Endothelial cell of umbilical vein (primary cell): ENCODE data around the gene MYL11. TPM values are rescaled to one million over a fixed set of nuclear protein-coding genes. Genes with fewer than 3 reads are reported as not detected.
A peak's percentile ranks its signal among the peaks of the same experiment; 100 is the strongest.

Experiments
- BruUV-seq: library from RNA; stranded (reverse); fragments of 400-500 nt; replicated peaks from 2 replicates; lab custom pipeline; 2021; lab: Mats Ljungman, UMichigan
- CTCF ChIA-PET: fragments of 300-600, 350-600 bp; sonication (Branson Sonifier 250); formaldehyde crosslinking; loops from one replicate; lab custom pipeline; 2021; ENCODE audit warnings: antibody characterized with exemption, inconsistent platforms; lab: Charles Lee
- POLR2A ChIA-PET: fragments of 300-600, 350-600 bp; sonication (Branson Sonifier 250); formaldehyde crosslinking; loops from one replicate; lab custom pipeline; 2021; ENCODE audit warnings: antibody characterized with exemption, inconsistent platforms; lab: Charles Lee
- DNase-seq: peaks from one replicate; pipeline ENCODE4 v3.0.0-alpha.2; 2011; ENCODE audit warnings: low read depth, low spot score
- FAIRE-seq: peaks from 2 replicates; lab custom pipeline; 2011; peaks lifted over from hg19 to GRCh38; lab: Jason Lieb, UNC
- H2AFZ ChIP-seq: 2 replicates; pipeline ENCODE4 v1.6.0; 2012; ENCODE audit warnings: low read depth, low read length, control low read depth, inconsistent platforms
- H3K27ac ChIP-seq: 2 replicates; pipeline ENCODE4 v1.5.1; 2011; ENCODE audit warnings: low read depth, mild to moderate bottlenecking, control low read depth, low read length, moderate library complexity; ENCODE audit not compliant: insufficient read depth
- H3K27me3 ChIP-seq, 2 experiments: 2 replicates each; pipeline versions ENCODE4 v1.6.0 to v1.6.1; 2011; ENCODE audit warnings: low read length in 2 of 2, mixed read lengths in 1 of 2; ENCODE audit not compliant: control insufficient read depth in 2 of 2, insufficient read depth in 2 of 2
- H3K36me3 ChIP-seq, 2 experiments: 2 replicates in 1 of 2; 3 replicates in 1 of 2; pipeline ENCODE4 v1.5.1; 2011; ENCODE audit warnings: low read length in 2 of 2, mild to moderate bottlenecking in 1 of 2, moderate library complexity in 1 of 2; ENCODE audit not compliant: control insufficient read depth in 2 of 2, insufficient read depth in 2 of 2; ENCODE audit errors: extremely low read depth in 1 of 2
- H3K4me1 ChIP-seq: 3 replicates; pipeline ENCODE4 v1.5.1; 2011; ENCODE audit warnings: mild to moderate bottlenecking, low read length; ENCODE audit not compliant: control insufficient read depth, insufficient read depth; ENCODE audit errors: extremely low read depth
- H3K4me2 ChIP-seq: 2 replicates; pipeline ENCODE4 v1.6.1; 2011; ENCODE audit warnings: low read length, control low read depth, mixed read lengths; ENCODE audit not compliant: insufficient read depth
- H3K4me3 ChIP-seq, 3 experiments: fragments of 200-600 bp in 1 of 3; sonication (generic), shearing (Covaris generic) in 1 of 3; replicated peaks in 1 of 3; 2 replicates each; pipeline ENCODE4 v1.5.1; 2011 to 2016; ENCODE audit warnings: control low read depth in 3 of 3, low read length in 3 of 3, mild to moderate bottlenecking in 2 of 3, inconsistent platforms in 1 of 3, low read depth in 1 of 3, moderate library complexity in 1 of 3; ENCODE audit not compliant: insufficient read depth in 1 of 3
- H3K79me2 ChIP-seq: 2 replicates; pipeline ENCODE4 v1.6.0; 2012; ENCODE audit warnings: low read length, inconsistent platforms; ENCODE audit not compliant: control insufficient read depth, insufficient read depth
- H3K9ac ChIP-seq: replicated peaks from 2 replicates; pipeline ENCODE3; 2011; ENCODE audit warnings: low read length, control low read depth; ENCODE audit not compliant: insufficient read depth; ENCODE audit errors: extremely low read depth
- H3K9me1 ChIP-seq: replicated peaks from 3 replicates; pipeline ENCODE4 v1.6.0; 2011; ENCODE audit warnings: mild to moderate bottlenecking, low read length; ENCODE audit not compliant: control insufficient read depth, insufficient read depth; ENCODE audit errors: extremely low read depth
- H3K9me3 ChIP-seq: replicated peaks from 2 replicates; pipeline ENCODE4 v1.5.1; 2012; ENCODE audit warnings: low read length, inconsistent platforms; ENCODE audit not compliant: control insufficient read depth, insufficient read depth
- H4K20me1 ChIP-seq: replicated peaks from 2 replicates; pipeline ENCODE3; 2011; ENCODE audit warnings: mild to moderate bottlenecking, low read length; ENCODE audit not compliant: control insufficient read depth, insufficient read depth; ENCODE audit errors: extremely low read depth
- EZH2 ChIP-seq: IDR thresholded peaks from 2 replicates; pipeline ENCODE4 v1.6.1; 2012; ENCODE audit warnings: borderline replicate concordance, low read depth, mild to moderate bottlenecking, moderate library complexity, low read length, inconsistent platforms; ENCODE audit not compliant: severe bottlenecking
- FOS ChIP-seq: IDR thresholded peaks from 2 replicates; pipeline ENCODE4 v1.6.1; 2011; ENCODE audit warnings: mild to moderate bottlenecking, low read length, moderate library complexity, borderline replicate concordance; ENCODE audit not compliant: insufficient read depth
- GATA2 ChIP-seq: IDR thresholded peaks from 2 replicates; pipeline ENCODE4 v1.7.0; 2011; ENCODE audit warnings: low read depth, mild to moderate bottlenecking, moderate library complexity, mixed read lengths, low read length; ENCODE audit not compliant: insufficient read length, insufficient read depth
- JUN ChIP-seq: IDR thresholded peaks from 2 replicates; pipeline ENCODE4 v1.6.1; 2011; ENCODE audit warnings: borderline replicate concordance, low read depth; ENCODE audit not compliant: insufficient read length, insufficient read depth
- MYC ChIP-seq: IDR thresholded peaks from one replicate; pipeline ENCODE4 v1.6.1; 2011; ENCODE audit warnings: mild to moderate bottlenecking, low read depth, low read length
- POLR2A ChIP-seq: IDR thresholded peaks from 2 replicates; pipeline ENCODE4 v1.6.1; 2012; ENCODE audit warnings: low read depth, mild to moderate bottlenecking, control low read depth, low read length
- POLR2AphosphoS5 ChIP-seq: IDR thresholded peaks from 2 replicates; pipeline ENCODE4 v1.6.1; 2012; ENCODE audit warnings: low read depth, mild to moderate bottlenecking, control low read depth, low read length, moderate library complexity; ENCODE audit not compliant: insufficient read depth
- dilution Hi-C: fragments of 300-500 bp; cut with MboI; formaldehyde crosslinking; loops from one replicate; pipeline ENCODE4 v1.15.0; 2019; ENCODE audit warnings: low sequenced_read_pairs; ENCODE audit not compliant: extremely low pct_ligation_motif_present
- intact Hi-C: fragments of 100-400 bp; cut with micrococcal nuclease; formaldehyde crosslinking; loops from one replicate; pipeline ENCODE4 v1.10.0; 2022
- polyA plus RNA-seq, 4 experiments: library from polyadenylated mRNA; depleted of rRNA in 3 of 4; stranded (reverse) in 3 of 4; unstranded in 1 of 4; fragments of >200 nt; gene quantifications; 2 replicates each; pipeline versions ENCODE4 v1.2.1 to v1.2.3, GENCODE V29; 2011 to 2012; ENCODE audit warnings: missing spikeins in 1 of 4
- total RNA-seq: library from RNA; stranded (reverse); gene quantifications from 2 replicates; pipeline ENCODE4 v1.2.3, GENCODE V29; 2021
- TF ChIP-seq, protein P1 (sequence below), 2 donors: IDR thresholded peaks; 1 replicate in 1 of 2; 2 replicates in 1 of 2; pipeline ENCODE4 v1.5.1; 2011; ENCODE audit warnings: low read length in 2 of 2, mild to moderate bottlenecking in 2 of 2, moderate library complexity in 2 of 2, control low read depth in 1 of 2, inconsistent platforms in 1 of 2, low read depth in 1 of 2; ENCODE audit not compliant: insufficient read depth in 1 of 2; ENCODE audit errors: extremely low read depth in 1 of 2

MYL11 gene
- total and polyA plus RNA-seq, 2 donors (not counting 3 experiments of a cell fraction or from before 2014, with no cell fraction given), result 1.3 TPM; not detected in 1

DNA sequence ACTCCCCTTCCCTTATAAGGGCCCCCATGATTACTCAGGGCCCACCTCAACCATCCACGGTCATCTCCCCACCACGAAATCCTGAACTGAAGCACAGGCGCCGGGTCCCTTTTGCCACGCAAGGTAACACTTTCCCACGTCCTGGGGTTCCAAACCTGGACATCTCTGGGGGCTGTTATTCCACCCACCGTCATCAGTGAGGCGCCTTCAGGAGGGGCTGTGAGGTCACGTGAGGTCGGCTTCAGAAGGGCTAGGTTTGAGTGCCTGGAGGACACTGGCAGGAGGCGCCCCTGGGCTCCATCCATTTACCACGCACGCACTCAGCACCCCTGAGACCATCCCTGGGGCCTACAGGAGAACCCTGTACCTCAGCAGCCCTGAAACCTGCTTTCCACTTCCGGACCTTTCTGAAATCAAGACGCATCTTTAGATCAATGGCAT, 23.6 kb upstream of the MYL11 start:
- H3K27me3 ChIP-seq, result no peaks in the 10 kb centered on the region
- H3K9me1 ChIP-seq, result no peaks in the 10 kb centered on the region
- no peaks in the 10 kb centered on the region for H3K9me3 ChIP-seq
- H3K9ac ChIP-seq, result no peak overlapping the region
- ChIA-PET POLR2A (interaction anchor here (0.7 kb wide), 1 partner anchor 57 kb away, joined by 3 read pairs; the partner anchor contains the start of gene ZNF771), CTCF (no interaction called here)
- peaks cover 19% of the 10 kb centered on the region for H3K79me2 ChIP-seq
- dilution Hi-C loops, result no loop called here
- intact Hi-C loops, result no loop called here
- H3K4me3 ChIP-seq, result no peak overlapping the region
- H3K36me3 ChIP-seq, result peaks cover 6 to 11% of the 10 kb centered on the region in 2 experiments
- no peak overlapping the region for H3K27ac ChIP-seq
- no TSS peak for BruUV-seq
- no peak for FAIRE-seq
- no peak overlapping the region for H3K4me2 ChIP-seq
- peaks cover 32% of the 10 kb centered on the region for H3K4me1 ChIP-seq
- DNase-seq, result no peak
- no peak for TF ChIP-seq EZH2
- no peak for TF ChIP-seq POLR2AphosphoS5
- no peak for TF ChIP-seq GATA2
- H4K20me1 ChIP-seq, result no peaks in the 10 kb centered on the region
- no peak overlapping the region for H2AFZ ChIP-seq

DNA sequence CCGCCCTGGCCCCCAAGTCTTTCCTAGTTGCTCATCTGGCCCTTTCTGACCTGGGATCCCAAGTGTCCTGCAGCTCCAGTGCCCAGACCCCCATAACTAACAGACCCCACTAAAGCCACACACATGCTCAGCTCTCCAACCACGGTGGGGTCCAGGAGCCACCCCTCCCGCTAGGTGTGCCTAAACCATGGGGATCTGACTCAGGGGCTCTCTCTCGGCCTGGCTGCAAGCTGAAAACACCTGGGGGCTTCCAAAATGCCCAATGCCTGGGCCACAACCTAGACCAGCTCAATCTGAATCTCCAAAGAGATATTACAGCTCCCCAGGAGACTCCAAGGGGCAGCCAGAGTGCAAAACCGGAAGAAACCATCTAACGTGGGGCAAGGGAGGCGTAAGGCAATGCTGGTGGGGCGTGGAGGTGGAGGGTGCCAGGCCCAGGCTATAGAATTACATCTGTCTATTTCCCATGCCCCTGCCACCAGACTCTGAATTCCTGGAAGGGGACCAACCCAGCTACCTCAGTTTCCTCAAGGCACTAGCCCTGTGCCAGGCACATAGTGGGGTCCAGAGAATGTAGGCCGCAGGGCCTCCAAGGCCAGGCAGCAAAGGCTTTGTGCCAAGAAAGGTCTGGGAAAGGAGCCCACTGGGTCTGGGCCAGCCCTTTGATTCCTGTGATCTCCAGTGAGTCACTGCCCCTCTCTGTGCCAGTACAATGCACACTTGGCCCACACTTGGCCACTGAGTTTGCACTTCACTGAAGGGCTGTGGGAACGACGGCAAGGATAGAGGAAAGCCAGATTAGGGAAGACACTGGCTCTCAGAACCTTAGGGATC, 22.8 kb upstream of the MYL11 start:
- intact Hi-C loops (no loop called here), dilution Hi-C loops (no loop called here)
- peak; percentile 98 for FAIRE-seq
- Histone ChIP-seq H3K4me3 (no peak overlapping the region), H3K9me1 (no peaks in the 10 kb centered on the region), H3K27me3 (no peaks in the 10 kb centered on the region), H3K79me2 (peaks cover 19% of the 10 kb centered on the region), H3K4me2 (no peak overlapping the region), H3K36me3 (peaks cover 6 to 12% of the 10 kb centered on the region in 2 experiments), H3K27ac (peak overlapping the region; percentile 54), H4K20me1 (no peaks in the 10 kb centered on the region), H3K9ac (no peak overlapping the region), H2AFZ (no peak overlapping the region), H3K4me1 (peaks cover 32% of the 10 kb centered on the region), H3K9me3 (no peaks in the 10 kb centered on the region)
- BruUV-seq, result no TSS peak
- TF ChIP-seq POLR2A (no peak), MYC (no peak), FOS (peak; percentile 85), POLR2AphosphoS5 (peak; percentile 82), JUN (peak; percentile 76)
- TF ChIP-seq, protein P1, sequence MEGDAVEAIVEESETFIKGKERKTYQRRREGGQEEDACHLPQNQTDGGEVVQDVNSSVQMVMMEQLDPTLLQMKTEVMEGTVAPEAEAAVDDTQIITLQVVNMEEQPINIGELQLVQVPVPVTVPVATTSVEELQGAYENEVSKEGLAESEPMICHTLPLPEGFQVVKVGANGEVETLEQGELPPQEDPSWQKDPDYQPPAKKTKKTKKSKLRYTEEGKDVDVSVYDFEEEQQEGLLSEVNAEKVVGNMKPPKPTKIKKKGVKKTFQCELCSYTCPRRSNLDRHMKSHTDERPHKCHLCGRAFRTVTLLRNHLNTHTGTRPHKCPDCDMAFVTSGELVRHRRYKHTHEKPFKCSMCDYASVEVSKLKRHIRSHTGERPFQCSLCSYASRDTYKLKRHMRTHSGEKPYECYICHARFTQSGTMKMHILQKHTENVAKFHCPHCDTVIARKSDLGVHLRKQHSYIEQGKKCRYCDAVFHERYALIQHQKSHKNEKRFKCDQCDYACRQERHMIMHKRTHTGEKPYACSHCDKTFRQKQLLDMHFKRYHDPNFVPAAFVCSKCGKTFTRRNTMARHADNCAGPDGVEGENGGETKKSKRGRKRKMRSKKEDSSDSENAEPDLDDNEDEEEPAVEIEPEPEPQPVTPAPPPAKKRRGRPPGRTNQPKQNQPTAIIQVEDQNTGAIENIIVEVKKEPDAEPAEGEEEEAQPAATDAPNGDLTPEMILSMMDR (IDR thresholded peaks at IDR 0.05; ENCODE audit: extremely low read depth in 1 of 2, insufficient read depth in 1 of 2, low read depth in 1 of 2, low read length in 2 of 2), result no peak
- ChIA-PET POLR2A (interaction anchor here (0.7 kb wide), 1 partner anchor 56 kb away, joined by 3 read pairs; the partner anchor contains the start of gene ZNF771), CTCF (interaction anchor here (1.0 kb wide), 1 partner anchor 57 kb away, joined by 3 read pairs; no protein-coding TSS in a partner anchor)
- peak; percentile 96 for DNase-seq
